WTC11 (cell line): ENCODE data around the gene OXT. TPM values are rescaled to one million over a fixed set of nuclear protein-coding genes. Genes with fewer than 3 reads are reported as not detected.
A peak's percentile ranks its signal among the peaks of the same experiment; 100 is the strongest.

Experiments used
- CBFB ChIP-seq: sonication (generic); formaldehyde crosslinking; IDR thresholded peaks from 2 replicates; pipeline ENCODE4 v1.8.1; 2022; ENCODE audit warnings: mild to moderate bottlenecking, low read depth, missing genetic modification reagents
- ELF4 ChIP-seq: sonication (generic); formaldehyde crosslinking; IDR thresholded peaks from 2 replicates; pipeline ENCODE4 v1.8.1; 2022; ENCODE audit warnings: low read depth, mild to moderate bottlenecking, moderate library complexity, missing genetic modification reagents
- GRHL2 ChIP-seq: fragments of 250-450 bp; sonication (Bioruptor Pico); IDR thresholded peaks from 2 replicates; pipeline ENCODE4 v1.8.0; 2022; ENCODE audit warnings: mild to moderate bottlenecking, moderate library complexity; ENCODE audit not compliant: insufficient replicate concordance, severe bottlenecking
- HMGA2 ChIP-seq: fragments of 250-450 bp; sonication (Bioruptor Pico); IDR thresholded peaks from 2 replicates; pipeline ENCODE4 v1.4.0; 2021; ENCODE audit warnings: mild to moderate bottlenecking, moderate library complexity
- JUN ChIP-seq: sonication (generic); formaldehyde crosslinking; IDR thresholded peaks from 2 replicates; pipeline ENCODE4 v1.8.0; 2023; ENCODE audit warnings: mild to moderate bottlenecking, missing genetic modification reagents
- NFE2L1 ChIP-seq: sonication (generic); formaldehyde crosslinking; IDR thresholded peaks from 2 replicates; pipeline ENCODE4 v1.8.1; 2023; ENCODE audit warnings: missing genetic modification reagents
- NR1H2 ChIP-seq: sonication (generic); formaldehyde crosslinking; IDR thresholded peaks from 2 replicates; pipeline ENCODE4 v1.9.0; 2021; ENCODE audit warnings: mild to moderate bottlenecking, moderate library complexity, missing genetic modification reagents
- OVOL2 ChIP-seq: fragments of 250-450 bp; sonication (Bioruptor Pico); IDR thresholded peaks from 2 replicates; pipeline ENCODE4 v1.9.0; 2021; ENCODE audit warnings: mild to moderate bottlenecking, borderline replicate concordance
- PRRX2 ChIP-seq: fragments of 250-450 bp; sonication (Bioruptor Pico); IDR thresholded peaks from 2 replicates; pipeline ENCODE4 v1.8.0; 2021; ENCODE audit warnings: mild to moderate bottlenecking
- RELA ChIP-seq: sonication (generic); formaldehyde crosslinking; IDR thresholded peaks from 2 replicates; pipeline ENCODE4 v1.8.1; 2022; ENCODE audit warnings: missing genetic modification reagents, mild to moderate bottlenecking, borderline replicate concordance
- SMAD3 ChIP-seq: sonication (generic); formaldehyde crosslinking; IDR thresholded peaks from 2 replicates; pipeline ENCODE4 v1.8.0; 2022; ENCODE audit warnings: missing genetic modification reagents, mild to moderate bottlenecking, borderline replicate concordance
- SMAD4 ChIP-seq: sonication (generic); formaldehyde crosslinking; IDR thresholded peaks from 2 replicates; pipeline ENCODE4 v1.8.0; 2022; ENCODE audit warnings: mild to moderate bottlenecking, missing genetic modification reagents
- TEAD4 ChIP-seq: sonication (generic); formaldehyde crosslinking; IDR thresholded peaks from 2 replicates; pipeline ENCODE4 v1.8.0; 2022; ENCODE audit warnings: mild to moderate bottlenecking, missing genetic modification reagents
- ZNF121 ChIP-seq: sonication (generic); formaldehyde crosslinking; IDR thresholded peaks from 2 replicates; pipeline ENCODE4 v1.8.0; 2023; ENCODE audit warnings: missing genetic modification reagents
- ZNF138 ChIP-seq: sonication (generic); formaldehyde crosslinking; conservative IDR thresholded peaks from 2 replicates; pipeline ENCODE4 v1.8.1; 2022; ENCODE audit warnings: mild to moderate bottlenecking, moderate library complexity, missing genetic modification reagents
- ZNF232 ChIP-seq: sonication (generic); formaldehyde crosslinking; IDR thresholded peaks from 2 replicates; pipeline ENCODE4 v1.8.0; 2022; ENCODE audit warnings: mild to moderate bottlenecking, missing genetic modification reagents
- ZNF317 ChIP-seq: sonication (generic); formaldehyde crosslinking; IDR thresholded peaks from 2 replicates; pipeline ENCODE4 v1.8.1; 2023; ENCODE audit warnings: low read depth, mild to moderate bottlenecking, moderate library complexity, missing genetic modification reagents, borderline replicate concordance
- ZNF396 ChIP-seq: fragments of 250-450 bp; sonication (Bioruptor Pico); IDR thresholded peaks from 2 replicates; pipeline ENCODE4 v1.8.0; 2021; ENCODE audit warnings: mild to moderate bottlenecking, moderate library complexity, borderline replicate concordance
- ZNF671 ChIP-seq: fragments of 250-450 bp; sonication (Bioruptor Pico); IDR thresholded peaks from 2 replicates; pipeline ENCODE4 v1.8.0; 2021; ENCODE audit warnings: mild to moderate bottlenecking
- total RNA-seq: library from RNA; stranded (reverse); gene quantifications from 3 replicates; pipeline ENCODE4 v1.2.3, GENCODE V29; 2021
- TF ChIP-seq, protein P1 (sequence below): sonication (generic); formaldehyde crosslinking; IDR thresholded peaks from 2 replicates; pipeline ENCODE4 v1.8.0; 2023; ENCODE audit warnings: mild to moderate bottlenecking, missing genetic modification reagents
- TF ChIP-seq, protein P2 (sequence below): sonication (generic); formaldehyde crosslinking; IDR thresholded peaks from 2 replicates; pipeline ENCODE4 v1.8.0; 2022; ENCODE audit warnings: missing genetic modification reagents
- TF ChIP-seq, protein P3 (sequence below): sonication (generic); formaldehyde crosslinking; conservative IDR thresholded peaks from 2 replicates; pipeline ENCODE4 v1.8.1; 2022; ENCODE audit warnings: mild to moderate bottlenecking, missing genetic modification reagents
- TF ChIP-seq, protein P4 (sequence below): fragments of 250-450 bp; sonication (Bioruptor Pico); IDR thresholded peaks from 2 replicates; pipeline ENCODE4 v2.1.2; 2022; ENCODE audit warnings: mild to moderate bottlenecking, moderate library complexity
- TF ChIP-seq, protein P5 (sequence below): sonication (generic); formaldehyde crosslinking; IDR thresholded peaks from 2 replicates; pipeline ENCODE4 v1.8.1; 2022; ENCODE audit warnings: low read depth, missing genetic modification reagents, borderline replicate concordance
- TF ChIP-seq, protein P6 (sequence below): fragments of 250-450 bp; sonication (Bioruptor Pico); IDR thresholded peaks from 2 replicates; pipeline ENCODE4 v1.9.0; 2021; ENCODE audit warnings: moderate library complexity, mild to moderate bottlenecking, inconsistent platforms, borderline replicate concordance
- TF ChIP-seq, protein P7 (sequence below): sonication (generic); formaldehyde crosslinking; IDR thresholded peaks from 2 replicates; pipeline ENCODE4 v1.8.1; 2022; ENCODE audit warnings: mild to moderate bottlenecking, moderate library complexity, missing genetic modification reagents

OXT gene
- total RNA-seq, 1 experiment from 2014 or later = not detected

DNA sequence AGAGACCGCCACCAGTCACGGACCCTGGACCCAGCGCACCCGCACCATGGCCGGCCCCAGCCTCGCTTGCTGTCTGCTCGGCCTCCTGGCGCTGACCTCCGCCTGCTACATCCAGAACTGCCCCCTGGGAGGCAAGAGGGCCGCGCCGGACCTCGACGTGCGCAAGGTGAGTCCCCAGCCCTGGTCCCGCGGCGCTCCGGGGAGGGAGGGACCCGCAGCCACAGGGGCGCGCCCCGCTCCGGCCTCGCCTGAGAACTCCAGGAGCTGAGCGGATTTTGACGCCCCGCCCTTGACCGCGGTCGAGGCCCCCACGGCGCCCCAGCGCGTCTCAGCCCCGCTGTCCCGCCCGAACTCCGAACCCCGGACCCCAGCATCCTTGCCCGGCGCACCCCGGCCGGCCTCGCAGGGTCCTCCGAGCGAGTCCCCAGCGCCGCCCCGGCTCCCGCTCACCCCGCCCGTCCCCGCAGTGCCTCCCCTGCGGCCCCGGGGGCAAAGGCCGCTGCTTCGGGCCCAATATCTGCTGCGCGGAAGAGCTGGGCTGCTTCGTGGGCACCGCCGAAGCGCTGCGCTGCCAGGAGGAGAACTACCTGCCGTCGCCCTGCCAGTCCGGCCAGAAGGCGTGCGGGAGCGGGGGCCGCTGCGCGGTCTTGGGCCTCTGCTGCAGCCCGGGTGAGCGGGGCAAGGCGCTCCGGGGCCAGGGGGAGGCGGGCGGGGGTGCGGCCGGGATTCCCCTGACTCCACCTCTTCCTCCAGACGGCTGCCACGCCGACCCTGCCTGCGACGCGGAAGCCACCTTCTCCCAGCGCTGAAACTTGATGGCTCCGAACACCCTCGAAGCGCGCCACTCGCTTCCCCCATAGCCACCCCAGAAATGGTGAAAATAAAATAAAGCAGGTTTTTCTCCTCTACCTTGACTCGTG lies at the start of gene OXT (continued):
- TF ChIP-seq TEAD4 (CRISPR knock-in tag) = no peak
- TF ChIP-seq ZNF232 (CRISPR knock-in tag) = peak; percentile 92; the same call in 1 of the 2 replicates
- no peak; the same call in 1 of the 2 replicates for TF ChIP-seq ZNF317 (CRISPR knock-in tag)
- TF ChIP-seq SMAD3 (CRISPR knock-in tag) = no peak; the same call in 1 of the 2 replicates
- TF ChIP-seq, protein P1, sequence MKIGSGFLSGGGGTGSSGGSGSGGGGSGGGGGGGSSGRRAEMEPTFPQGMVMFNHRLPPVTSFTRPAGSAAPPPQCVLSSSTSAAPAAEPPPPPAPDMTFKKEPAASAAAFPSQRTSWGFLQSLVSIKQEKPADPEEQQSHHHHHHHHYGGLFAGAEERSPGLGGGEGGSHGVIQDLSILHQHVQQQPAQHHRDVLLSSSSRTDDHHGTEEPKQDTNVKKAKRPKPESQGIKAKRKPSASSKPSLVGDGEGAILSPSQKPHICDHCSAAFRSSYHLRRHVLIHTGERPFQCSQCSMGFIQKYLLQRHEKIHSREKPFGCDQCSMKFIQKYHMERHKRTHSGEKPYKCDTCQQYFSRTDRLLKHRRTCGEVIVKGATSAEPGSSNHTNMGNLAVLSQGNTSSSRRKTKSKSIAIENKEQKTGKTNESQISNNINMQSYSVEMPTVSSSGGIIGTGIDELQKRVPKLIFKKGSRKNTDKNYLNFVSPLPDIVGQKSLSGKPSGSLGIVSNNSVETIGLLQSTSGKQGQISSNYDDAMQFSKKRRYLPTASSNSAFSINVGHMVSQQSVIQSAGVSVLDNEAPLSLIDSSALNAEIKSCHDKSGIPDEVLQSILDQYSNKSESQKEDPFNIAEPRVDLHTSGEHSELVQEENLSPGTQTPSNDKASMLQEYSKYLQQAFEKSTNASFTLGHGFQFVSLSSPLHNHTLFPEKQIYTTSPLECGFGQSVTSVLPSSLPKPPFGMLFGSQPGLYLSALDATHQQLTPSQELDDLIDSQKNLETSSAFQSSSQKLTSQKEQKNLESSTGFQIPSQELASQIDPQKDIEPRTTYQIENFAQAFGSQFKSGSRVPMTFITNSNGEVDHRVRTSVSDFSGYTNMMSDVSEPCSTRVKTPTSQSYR = peak; percentile 92; the same call in 1 of the 2 replicates
- TF ChIP-seq SMAD4 (CRISPR knock-in tag) = 0 out of 2 replicates have a peak, but pooled peaks have one; percentile 73
- TF ChIP-seq, protein P2, sequence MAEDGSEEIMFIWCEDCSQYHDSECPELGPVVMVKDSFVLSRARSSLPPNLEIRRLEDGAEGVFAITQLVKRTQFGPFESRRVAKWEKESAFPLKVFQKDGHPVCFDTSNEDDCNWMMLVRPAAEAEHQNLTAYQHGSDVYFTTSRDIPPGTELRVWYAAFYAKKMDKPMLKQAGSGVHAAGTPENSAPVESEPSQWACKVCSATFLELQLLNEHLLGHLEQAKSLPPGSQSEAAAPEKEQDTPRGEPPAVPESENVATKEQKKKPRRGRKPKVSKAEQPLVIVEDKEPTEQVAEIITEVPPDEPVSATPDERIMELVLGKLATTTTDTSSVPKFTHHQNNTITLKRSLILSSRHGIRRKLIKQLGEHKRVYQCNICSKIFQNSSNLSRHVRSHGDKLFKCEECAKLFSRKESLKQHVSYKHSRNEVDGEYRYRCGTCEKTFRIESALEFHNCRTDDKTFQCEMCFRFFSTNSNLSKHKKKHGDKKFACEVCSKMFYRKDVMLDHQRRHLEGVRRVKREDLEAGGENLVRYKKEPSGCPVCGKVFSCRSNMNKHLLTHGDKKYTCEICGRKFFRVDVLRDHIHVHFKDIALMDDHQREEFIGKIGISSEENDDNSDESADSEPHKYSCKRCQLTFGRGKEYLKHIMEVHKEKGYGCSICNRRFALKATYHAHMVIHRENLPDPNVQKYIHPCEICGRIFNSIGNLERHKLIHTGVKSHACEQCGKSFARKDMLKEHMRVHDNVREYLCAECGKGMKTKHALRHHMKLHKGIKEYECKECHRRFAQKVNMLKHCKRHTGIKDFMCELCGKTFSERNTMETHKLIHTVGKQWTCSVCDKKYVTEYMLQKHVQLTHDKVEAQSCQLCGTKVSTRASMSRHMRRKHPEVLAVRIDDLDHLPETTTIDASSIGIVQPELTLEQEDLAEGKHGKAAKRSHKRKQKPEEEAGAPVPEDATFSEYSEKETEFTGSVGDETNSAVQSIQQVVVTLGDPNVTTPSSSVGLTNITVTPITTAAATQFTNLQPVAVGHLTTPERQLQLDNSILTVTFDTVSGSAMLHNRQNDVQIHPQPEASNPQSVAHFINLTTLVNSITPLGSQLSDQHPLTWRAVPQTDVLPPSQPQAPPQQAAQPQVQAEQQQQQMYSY = peak; percentile 59
- TF ChIP-seq NFE2L1 (CRISPR knock-in tag) = peak; percentile 87; the same call in 1 of the 2 replicates
- TF ChIP-seq JUN = 0 out of 2 replicates have a peak, but pooled peaks have one; percentile 34
- TF ChIP-seq, protein P3, sequence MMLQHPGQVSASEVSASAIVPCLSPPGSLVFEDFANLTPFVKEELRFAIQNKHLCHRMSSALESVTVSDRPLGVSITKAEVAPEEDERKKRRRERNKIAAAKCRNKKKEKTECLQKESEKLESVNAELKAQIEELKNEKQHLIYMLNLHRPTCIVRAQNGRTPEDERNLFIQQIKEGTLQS (CRISPR knock-in tag) = no peak
- TF ChIP-seq, protein P4, sequence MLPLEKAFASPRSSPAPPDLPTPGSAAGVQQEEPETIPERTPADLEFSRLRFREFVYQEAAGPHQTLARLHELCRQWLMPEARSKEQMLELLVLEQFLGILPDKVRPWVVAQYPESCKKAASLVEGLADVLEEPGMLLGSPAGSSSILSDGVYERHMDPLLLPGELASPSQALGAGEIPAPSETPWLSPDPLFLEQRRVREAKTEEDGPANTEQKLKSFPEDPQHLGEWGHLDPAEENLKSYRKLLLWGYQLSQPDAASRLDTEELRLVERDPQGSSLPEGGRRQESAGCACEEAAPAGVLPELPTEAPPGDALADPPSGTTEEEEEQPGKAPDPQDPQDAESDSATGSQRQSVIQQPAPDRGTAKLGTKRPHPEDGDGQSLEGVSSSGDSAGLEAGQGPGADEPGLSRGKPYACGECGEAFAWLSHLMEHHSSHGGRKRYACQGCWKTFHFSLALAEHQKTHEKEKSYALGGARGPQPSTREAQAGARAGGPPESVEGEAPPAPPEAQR (CRISPR knock-in tag) = no peak
- peak; percentile 83; the same call in 1 of the 2 replicates for TF ChIP-seq RELA (CRISPR knock-in tag)
- no peak for TF ChIP-seq ZNF396 (CRISPR knock-in tag)
- TF ChIP-seq ZNF121 (CRISPR knock-in tag) = peak; percentile 2; the same call in 1 of the 2 replicates
- no peak for TF ChIP-seq PRRX2 (CRISPR knock-in tag)
- TF ChIP-seq ZNF671 = no peak
- TF ChIP-seq, protein P5, sequence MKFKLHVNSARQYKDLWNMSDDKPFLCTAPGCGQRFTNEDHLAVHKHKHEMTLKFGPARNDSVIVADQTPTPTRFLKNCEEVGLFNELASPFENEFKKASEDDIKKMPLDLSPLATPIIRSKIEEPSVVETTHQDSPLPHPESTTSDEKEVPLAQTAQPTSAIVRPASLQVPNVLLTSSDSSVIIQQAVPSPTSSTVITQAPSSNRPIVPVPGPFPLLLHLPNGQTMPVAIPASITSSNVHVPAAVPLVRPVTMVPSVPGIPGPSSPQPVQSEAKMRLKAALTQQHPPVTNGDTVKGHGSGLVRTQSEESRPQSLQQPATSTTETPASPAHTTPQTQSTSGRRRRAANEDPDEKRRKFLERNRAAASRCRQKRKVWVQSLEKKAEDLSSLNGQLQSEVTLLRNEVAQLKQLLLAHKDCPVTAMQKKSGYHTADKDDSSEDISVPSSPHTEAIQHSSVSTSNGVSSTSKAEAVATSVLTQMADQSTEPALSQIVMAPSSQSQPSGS (CRISPR knock-in tag) = no peak; the same call in 1 of the 2 replicates
- TF ChIP-seq, protein P6, sequence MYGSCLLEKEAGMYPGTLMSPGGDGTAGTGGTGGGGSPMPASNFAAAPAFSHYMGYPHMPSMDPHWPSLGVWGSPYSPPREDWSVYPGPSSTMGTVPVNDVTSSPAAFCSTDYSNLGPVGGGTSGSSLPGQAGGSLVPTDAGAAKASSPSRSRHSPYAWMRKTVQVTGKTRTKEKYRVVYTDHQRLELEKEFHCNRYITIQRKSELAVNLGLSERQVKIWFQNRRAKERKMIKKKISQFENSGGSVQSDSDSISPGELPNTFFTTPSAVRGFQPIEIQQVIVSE (CRISPR knock-in tag) = no peak
- peak; percentile 53; the same call in 1 of the 2 replicates for TF ChIP-seq ZNF138 (CRISPR knock-in tag)
- no peak for TF ChIP-seq HMGA2
- TF ChIP-seq NR1H2 (CRISPR knock-in tag) = peak; percentile 94
- no peak; the same call in 1 of the 2 replicates for TF ChIP-seq ELF4 (CRISPR knock-in tag)
- TF ChIP-seq, protein P7, sequence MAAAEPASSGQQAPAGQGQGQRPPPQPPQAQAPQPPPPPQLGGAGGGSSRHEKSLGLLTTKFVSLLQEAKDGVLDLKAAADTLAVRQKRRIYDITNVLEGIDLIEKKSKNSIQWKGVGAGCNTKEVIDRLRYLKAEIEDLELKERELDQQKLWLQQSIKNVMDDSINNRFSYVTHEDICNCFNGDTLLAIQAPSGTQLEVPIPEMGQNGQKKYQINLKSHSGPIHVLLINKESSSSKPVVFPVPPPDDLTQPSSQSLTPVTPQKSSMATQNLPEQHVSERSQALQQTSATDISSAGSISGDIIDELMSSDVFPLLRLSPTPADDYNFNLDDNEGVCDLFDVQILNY (CRISPR knock-in tag) = no peak; the same call in none of the 2 replicates
- peak; percentile 85; the same call in 1 of the 2 replicates for TF ChIP-seq CBFB (CRISPR knock-in tag)
- TF ChIP-seq GRHL2 (CRISPR knock-in tag) = no peak
- no peak for TF ChIP-seq OVOL2 (CRISPR knock-in tag)
